Hindlimb muscle (tissue), 1 donor: ENCODE measurements around the gene EMD. TPM values are rescaled to one million over a fixed set of nuclear protein-coding genes. Genes with fewer than 3 reads are reported as not detected.
A peak's percentile ranks its signal among the peaks of the same experiment; 100 is the strongest.
"Not testable (repeated sequence)": the region's sequence is repeated elsewhere in the genome, so short reads cannot be mapped to it uniquely, and the experiment has no call there.

Source experiments
- DNase-seq: peaks from one replicate; pipeline ENCODE4 v3.0.0-alpha.2; 2013
- polyA plus RNA-seq: library from polyadenylated mRNA; unstranded; fragments of 120-200 nt; gene quantifications from one replicate; pipeline ENCODE4 v1.2.1, GENCODE V29; 2013; ENCODE audit not compliant: insufficient read length

The EMD gene
- polyA plus RNA-seq, 1 donor, result 51.6 TPM

DNA sequence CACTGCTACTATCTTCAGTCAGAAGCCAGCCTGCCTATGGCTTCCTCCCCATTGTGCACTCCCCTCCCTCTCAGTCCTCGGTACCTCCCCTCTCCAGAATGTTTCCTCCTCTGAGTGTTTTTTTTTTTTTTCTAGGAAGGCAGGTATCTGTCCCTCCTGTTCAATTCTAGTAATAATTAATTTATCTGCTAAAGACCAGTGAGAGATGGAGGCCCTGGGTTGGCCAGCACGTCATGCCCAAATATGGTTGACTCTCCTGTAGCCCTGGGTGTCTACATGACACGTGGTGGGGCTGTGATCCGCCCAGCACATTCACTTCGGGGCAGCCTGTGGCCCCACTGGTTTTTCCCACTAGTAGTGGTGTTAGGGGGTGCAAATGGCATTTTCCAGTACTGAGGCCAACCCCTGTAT lies 6.5 kb upstream of the EMD start:
- DNase-seq, result no peak

DNA sequence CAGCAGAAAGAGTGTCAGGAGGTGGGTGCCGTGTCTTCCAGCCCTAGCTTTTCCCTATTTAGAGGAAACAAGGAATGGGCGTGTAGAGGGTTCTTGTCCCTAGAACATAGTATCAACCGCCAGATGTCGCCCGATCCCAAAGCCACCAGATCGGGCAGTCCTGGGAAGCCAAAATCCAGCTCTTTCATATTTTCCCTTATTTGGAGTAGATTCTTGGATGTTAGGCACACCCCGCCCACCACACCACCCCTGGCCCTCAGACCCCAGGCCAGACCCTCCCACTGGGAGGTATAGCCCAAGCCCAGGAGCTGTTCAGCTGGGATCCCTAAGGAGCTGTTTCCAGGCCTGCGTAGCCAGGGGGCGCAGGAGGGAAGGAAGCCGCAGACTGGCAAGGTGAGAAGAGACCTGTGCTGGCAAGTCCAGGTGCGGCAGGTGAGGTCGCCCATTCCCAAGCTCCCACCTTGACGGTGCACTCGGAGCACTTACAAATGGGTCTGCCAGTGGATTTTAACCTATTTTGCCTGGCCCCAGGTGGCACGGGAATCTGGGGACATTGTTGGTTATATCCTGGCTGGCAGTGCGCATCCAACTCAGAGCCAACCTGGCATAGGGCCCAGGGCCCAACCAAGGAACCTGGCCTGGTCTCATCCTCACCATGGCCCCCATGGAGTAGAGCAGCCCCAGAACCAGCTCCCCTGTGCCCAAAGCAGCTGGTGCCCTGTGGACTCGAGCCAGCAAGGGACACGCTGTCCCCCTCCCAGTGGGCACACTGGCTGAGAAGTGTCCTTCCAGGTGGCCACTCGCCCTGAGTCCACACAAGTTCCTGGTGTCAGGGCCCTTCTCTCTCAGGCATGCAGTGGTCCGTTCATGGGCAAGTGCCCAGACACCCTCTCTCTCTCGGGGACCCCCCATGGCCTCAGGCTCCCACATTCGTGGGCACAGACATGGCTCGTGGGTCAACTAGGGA lies 5.5 kb upstream of the EMD start:
- peak; percentile 64 for DNase-seq

DNA sequence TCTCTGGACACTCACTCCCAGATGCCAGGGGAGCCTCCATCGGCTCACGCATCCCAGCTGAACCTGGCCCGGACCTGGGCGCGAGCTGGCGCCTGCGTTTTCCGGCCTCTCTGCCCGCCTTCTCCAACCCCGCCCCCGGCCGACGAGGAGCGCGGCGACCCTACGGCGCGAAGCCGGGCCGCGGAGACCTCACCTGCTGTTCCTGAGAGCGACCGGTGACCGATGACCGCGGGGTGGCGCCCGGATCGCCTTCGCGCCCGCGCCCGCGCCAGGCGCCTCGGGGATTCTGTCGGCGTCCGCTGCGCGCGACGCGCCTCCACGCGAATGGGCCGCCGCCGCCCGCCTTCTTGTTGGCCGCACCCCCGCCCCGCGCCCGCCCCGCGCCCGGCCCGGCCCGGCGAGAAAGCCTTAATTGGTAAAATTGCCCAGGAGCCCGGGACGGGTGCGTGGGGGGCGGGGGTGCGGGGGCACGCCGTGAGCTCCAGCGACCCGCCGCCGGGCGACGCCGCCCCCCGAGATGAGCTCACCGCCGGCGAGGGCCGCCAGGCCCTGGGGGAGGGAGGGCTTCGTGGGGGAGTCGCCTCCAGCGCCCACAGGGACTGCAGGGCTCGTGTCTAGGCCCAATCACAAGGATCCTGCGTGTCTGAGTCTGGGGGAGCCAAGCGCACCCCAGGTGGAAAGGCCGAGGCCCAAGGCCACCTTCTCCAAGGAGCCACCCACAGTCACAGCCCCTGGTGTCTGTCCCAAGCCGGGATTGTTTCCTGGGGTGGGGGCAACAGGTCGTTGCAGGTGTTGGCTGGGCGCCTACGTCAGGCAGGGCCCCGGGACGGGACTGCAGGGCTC lies 4.6 kb upstream of the EMD start, which contains the start of gene FLNA:
Gene FLNA, minus strand, starts transcription at position 322 of the 843 bp plus-strand sequence. CDS start 3,389 bp downstream, outside the sequence.
- DNase-seq, result no peak

- no peak for DNase-seq
These were observed 4.0 kb upstream of the EMD start for GRCh38 chrX:154375156-154375504.

DNA sequence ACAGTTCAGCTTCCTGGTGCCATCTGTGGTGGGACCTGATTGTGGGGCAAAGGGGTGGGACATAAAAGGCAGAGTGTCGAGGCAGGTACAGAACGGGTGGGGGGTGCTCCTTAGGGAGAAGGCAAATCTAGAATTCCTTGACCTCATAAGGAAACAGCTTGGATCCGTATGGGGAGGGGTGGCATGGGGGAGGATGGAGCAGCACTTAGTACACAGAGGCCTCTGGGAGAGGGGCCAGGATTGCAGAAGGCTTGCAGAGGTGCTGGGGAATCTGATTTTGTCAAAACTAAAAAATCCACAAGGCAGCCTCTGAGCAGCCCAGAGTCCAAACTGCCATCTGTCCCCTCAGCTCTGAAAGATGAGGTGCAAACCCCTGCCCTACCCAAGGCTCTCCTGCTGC lies 2.3 kb upstream of the EMD start:
- no peak for DNase-seq

GRCh38 chrX:154378059-154378798 lies 866 bp upstream of the EMD start:
- DNase-seq, result no peak

- no peak for DNase-seq
These were observed 465 bp downstream of the EMD start for GRCh38 chrX:154379569-154379951.

DNA sequence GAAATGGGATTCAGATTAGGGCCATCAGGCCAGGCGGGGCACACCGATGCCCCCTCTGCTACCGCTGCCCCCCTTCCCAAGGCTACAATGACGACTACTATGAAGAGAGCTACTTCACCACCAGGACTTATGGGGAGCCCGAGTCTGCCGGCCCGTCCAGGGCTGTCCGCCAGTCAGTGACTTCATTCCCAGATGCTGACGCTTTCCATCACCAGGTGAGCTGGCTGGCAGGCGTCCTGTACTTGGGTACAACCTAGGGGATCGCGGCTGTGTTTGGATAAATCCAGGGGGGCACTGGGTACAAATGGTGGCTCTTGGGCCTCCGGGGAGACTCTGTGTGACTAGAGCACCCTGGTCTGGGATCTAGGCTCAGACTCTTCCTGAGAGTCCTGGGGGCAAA lies 1.1 kb downstream of the EMD start:
- DNase-seq, result no peak

- no peak for DNase-seq
These were observed 1.7 kb downstream of the EMD start for GRCh38 chrX:154380787-154381186.

DNA sequence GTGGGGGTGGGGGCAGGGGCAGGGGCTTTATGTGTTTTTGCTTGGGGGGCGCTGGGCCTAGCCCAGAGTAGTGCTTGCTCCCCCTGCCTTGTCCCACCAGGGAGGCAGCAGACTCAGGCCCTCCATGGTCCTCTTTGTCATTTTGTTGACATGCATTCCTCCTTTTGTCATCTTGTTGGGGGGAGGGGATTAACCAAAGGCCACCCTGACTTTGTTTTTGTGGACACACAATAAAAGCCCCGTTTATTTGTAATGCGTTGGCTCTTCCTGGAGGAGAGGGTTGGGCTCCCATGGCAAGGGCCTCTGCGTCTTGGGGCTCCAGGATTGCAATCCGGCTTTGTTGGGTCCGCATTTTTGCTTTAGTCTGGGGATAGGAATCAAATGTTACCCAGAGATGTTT lies 2.2 kb downstream of the EMD start:
- DNase-seq, result no peak

GRCh38 chrX:154382483-154383069 lies 3.5 kb downstream of the EMD start:
- DNase-seq, result no peak

- no peak for DNase-seq
These were observed 4.5 kb downstream of the EMD start for GRCh38 chrX:154383359-154384283.

GRCh38 chrX:154384284-154384892 lies 5.3 kb downstream of the EMD start:
- no peak for DNase-seq

DNA sequence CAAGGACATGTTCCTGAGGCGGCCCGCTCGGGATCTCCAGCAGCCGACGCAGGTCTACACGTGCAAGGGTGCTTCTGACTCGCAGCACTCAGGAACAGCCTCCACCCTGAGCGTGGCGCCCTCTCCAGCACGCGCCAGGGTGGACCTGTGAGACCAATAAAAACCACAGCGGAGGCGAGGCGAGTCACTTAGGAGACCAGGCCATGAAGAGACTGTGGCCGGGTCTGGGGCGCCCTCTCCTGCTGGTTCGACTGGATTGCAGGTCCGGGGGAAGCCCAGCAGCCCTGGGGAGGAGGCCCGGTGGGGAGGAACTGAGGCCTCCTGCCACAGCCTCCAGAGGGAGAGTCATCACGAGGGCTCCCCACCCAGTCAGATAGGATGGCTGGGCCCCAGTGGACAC lies 9.0 kb downstream of the EMD start:
- not testable (repeated sequence) for DNase-seq

GRCh38 chrX:154388649-154389048 lies 9.6 kb downstream of the EMD start:
- not testable (repeated sequence) for DNase-seq

- not testable (repeated sequence) for DNase-seq
These were observed 11.0 kb downstream of the EMD start for GRCh38 chrX:154389812-154390747.

DNA sequence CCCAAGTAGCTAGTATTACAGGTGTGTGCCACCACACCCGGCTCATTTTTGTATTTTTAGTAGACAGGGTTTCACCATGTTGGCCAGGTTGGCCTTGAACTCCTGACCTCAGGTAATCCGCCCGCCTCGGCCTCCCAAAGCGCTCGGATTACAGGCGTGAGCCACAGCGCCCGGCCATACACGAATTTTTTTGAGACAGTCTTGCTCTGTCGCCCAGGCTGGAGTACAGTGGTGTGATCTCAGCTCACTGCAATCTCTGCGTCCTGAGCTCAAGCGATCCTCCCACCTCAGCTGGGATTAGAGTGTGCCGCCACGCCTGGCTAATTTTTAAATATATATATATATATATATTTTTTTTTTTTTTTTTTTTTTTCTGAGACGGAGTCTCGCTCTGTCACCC lies 17.3 kb downstream of the EMD start:
- DNase-seq, result not testable (repeated sequence)

- DNase-seq, result no peak
These were observed 18.1 kb downstream of the EMD start for GRCh38 chrX:154396973-154397887.
